ENCODE measurements around the gene DLGAP1. TPM values are rescaled to one million over a fixed set of nuclear protein-coding genes. Genes with fewer than 3 reads are reported as not detected.
"Not testable (repeated sequence)": the region's sequence is repeated elsewhere in the genome, so short reads cannot be mapped to it uniquely, and the experiment has no call there.

Gene DLGAP1
- total and polyA plus RNA-seq, 4 donors, result 0.54 to 11.8 (median 3.1) TPM

GRCh38 chr18:3479978-3480509, 975.1 kb downstream of the DLGAP1 start:
- no peak for ATAC-seq (ENCODE audit: insufficient read depth, low FRiP score)
- TF ChIP-seq, protein P1, sequence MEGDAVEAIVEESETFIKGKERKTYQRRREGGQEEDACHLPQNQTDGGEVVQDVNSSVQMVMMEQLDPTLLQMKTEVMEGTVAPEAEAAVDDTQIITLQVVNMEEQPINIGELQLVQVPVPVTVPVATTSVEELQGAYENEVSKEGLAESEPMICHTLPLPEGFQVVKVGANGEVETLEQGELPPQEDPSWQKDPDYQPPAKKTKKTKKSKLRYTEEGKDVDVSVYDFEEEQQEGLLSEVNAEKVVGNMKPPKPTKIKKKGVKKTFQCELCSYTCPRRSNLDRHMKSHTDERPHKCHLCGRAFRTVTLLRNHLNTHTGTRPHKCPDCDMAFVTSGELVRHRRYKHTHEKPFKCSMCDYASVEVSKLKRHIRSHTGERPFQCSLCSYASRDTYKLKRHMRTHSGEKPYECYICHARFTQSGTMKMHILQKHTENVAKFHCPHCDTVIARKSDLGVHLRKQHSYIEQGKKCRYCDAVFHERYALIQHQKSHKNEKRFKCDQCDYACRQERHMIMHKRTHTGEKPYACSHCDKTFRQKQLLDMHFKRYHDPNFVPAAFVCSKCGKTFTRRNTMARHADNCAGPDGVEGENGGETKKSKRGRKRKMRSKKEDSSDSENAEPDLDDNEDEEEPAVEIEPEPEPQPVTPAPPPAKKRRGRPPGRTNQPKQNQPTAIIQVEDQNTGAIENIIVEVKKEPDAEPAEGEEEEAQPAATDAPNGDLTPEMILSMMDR (IDR thresholded peaks at IDR 0.05; ENCODE audit: control extremely low read depth, extremely low read depth), result no peak
- WGBS, 2 donors, result 94 to 97% methylated on average over 5 of the region's 5 CpGs

DNA sequence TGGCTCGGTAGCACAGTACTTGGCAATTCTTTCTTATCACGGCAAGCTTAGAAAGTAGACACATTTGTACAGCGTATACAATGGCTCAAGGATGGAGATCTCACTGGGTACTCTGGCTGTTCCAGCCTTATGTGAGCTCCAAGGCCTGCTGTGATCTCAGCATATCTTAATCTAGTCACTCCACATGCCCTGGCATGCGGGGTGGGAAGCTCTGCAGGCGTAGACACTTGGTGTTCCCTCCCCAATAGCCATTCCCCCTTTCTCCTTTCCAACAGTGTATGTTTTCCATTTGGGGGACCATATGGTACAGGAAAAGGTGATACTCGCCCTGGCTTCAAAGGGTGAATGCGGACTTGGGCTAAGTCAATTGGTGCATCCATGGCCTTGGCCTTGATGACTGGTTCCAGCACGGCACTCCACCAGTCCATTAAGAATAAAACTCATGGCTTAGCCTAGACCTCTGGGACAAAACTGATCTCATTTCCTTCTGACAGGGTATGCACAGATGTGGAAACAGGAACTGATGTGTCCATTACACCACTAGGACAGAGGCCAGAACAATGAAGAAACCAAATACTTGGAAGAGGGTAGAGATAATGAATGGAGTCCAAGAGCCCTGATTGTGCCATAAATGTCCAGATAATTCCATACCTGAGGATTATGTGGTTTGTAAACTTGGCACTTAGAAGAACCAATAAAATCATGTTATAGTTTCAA, 976.7 kb downstream of the DLGAP1 start:
- TF ChIP-seq, protein P1 (IDR thresholded peaks at IDR 0.05; ENCODE audit: control extremely low read depth, extremely low read depth), result no peak
- H3K9ac ChIP-seq (ENCODE audit: insufficient read depth in 1 of 2, low read length in 2 of 2), result no peak overlapping the region
- WGBS, 2 donors, result 93 to 94% methylated on average over 8 of the region's 8 CpGs
- H3K4me3 ChIP-seq, result no peak overlapping the region
- ATAC-seq (ENCODE audit: insufficient read depth, low FRiP score), result no peak
- H3K36me3 ChIP-seq (ENCODE audit: control insufficient read depth in 4 of 4, insufficient read depth in 4 of 4, low read length in 4 of 4), result no peaks in the 10 kb centered on the region
- no peaks in the 10 kb centered on the region for H3K9me3 ChIP-seq (ENCODE audit: control insufficient read depth in 4 of 4, insufficient read depth in 3 of 4, low read length in 3 of 4)
- peaks cover 0 to 13% (median 0%) of the 10 kb centered on the region in 5 donors for H3K4me1 ChIP-seq (ENCODE audit: control insufficient read depth in 5 of 5, insufficient read depth in 5 of 5, low read length in 5 of 5)
- H3K27me3 ChIP-seq (ENCODE audit: control insufficient read depth in 3 of 3, insufficient read depth in 3 of 3, low read length in 2 of 3), result no peaks in the 10 kb centered on the region
- H3K27ac ChIP-seq (ENCODE audit: low read depth in 1 of 2, low read length in 1 of 2), result peak overlapping the region in 1 of 2 donors; percentile 56
- DNase-seq, result no peak

More at GRCh38 chr18:3479978-3480509, 975.1 kb downstream of the DLGAP1 start:
- H3K27me3 ChIP-seq (ENCODE audit: control insufficient read depth in 3 of 3, insufficient read depth in 3 of 3, low read length in 2 of 3), result no peaks in the 10 kb centered on the region
- no peak overlapping the region for H3K4me3 ChIP-seq
- no peak for DNase-seq
- no peak overlapping the region for H3K27ac ChIP-seq (ENCODE audit: low read depth in 1 of 2, low read length in 1 of 2)
- no peaks in the 10 kb centered on the region for H3K36me3 ChIP-seq (ENCODE audit: control insufficient read depth in 4 of 4, insufficient read depth in 4 of 4, low read length in 4 of 4)
- no peaks in the 10 kb centered on the region for H3K9me3 ChIP-seq (ENCODE audit: control insufficient read depth in 4 of 4, insufficient read depth in 3 of 4, low read length in 3 of 4)
- H3K4me1 ChIP-seq (ENCODE audit: control insufficient read depth in 5 of 5, insufficient read depth in 5 of 5, low read length in 5 of 5), result peaks cover 0 to 13% (median 0%) of the 10 kb centered on the region in 5 donors
- H3K9ac ChIP-seq (ENCODE audit: insufficient read depth in 1 of 2, low read length in 2 of 2), result no peak overlapping the region

DNA sequence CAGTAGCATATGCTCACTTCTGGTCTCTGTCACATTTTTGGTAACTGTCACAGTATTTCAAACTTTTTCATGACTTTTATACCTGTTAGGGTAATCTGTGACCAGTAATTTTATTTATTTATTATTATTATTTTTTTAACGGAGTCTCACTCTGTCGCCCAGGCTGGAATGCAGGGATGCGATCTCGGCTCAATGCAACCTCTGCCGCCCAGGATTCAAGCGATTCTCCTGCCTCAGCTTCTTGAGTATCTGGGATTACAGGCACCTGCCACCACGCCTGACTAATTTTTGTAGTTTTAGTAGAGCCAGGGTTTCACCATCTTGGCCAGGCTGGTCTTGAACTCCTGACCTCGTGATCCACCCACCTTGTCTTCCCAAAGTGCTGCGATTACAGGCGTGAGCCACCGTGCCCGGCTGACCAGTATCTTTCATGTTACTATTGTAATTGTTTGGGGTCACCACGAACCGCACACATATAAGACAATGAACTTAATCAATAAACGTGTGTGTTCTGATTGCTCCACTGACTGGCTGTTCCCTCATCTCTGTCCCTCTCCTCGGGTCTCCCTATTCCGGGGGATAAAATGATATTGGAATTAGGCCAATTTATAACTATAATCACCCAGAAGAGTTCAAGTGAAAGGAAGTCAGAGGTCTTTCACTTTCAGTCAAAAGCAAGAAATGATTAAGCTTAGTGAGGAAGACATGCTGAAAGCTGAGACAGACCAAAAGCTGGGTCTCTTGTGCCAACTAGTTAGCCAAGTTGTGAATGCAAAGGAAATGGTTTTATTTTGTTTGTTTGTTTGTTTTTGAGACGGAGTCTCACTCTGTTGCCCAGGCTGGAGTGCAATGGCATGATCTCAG, 982.2 kb downstream of the DLGAP1 start:
- Histone ChIP-seq H3K4me3 (no peak overlapping the region), H3K27me3 (ENCODE audit: control insufficient read depth in 3 of 3, insufficient read depth in 3 of 3, low read length in 2 of 3) (no peaks in the 10 kb centered on the region), H3K9me3 (ENCODE audit: control insufficient read depth in 4 of 4, insufficient read depth in 3 of 4, low read length in 3 of 4) (no peaks in the 10 kb centered on the region), H3K27ac (ENCODE audit: low read depth in 1 of 2, low read length in 1 of 2) (no peak overlapping the region), H3K36me3 (ENCODE audit: control insufficient read depth in 4 of 4, insufficient read depth in 4 of 4, low read length in 4 of 4) (no peaks in the 10 kb centered on the region), H3K9ac (ENCODE audit: insufficient read depth in 1 of 2, low read length in 2 of 2) (no peak overlapping the region), H3K4me1 (ENCODE audit: control insufficient read depth in 5 of 5, insufficient read depth in 5 of 5, low read length in 5 of 5) (no peaks in the 10 kb centered on the region)
- DNase-seq (no peak), ATAC-seq (ENCODE audit: insufficient read depth, low FRiP score) (no peak)
- TF ChIP-seq, protein P1 (IDR thresholded peaks at IDR 0.05; ENCODE audit: control extremely low read depth, extremely low read depth), result no peak
- 81 to 91% methylated on average over 18 of the region's 18 CpGs for WGBS, 2 donors

DNA sequence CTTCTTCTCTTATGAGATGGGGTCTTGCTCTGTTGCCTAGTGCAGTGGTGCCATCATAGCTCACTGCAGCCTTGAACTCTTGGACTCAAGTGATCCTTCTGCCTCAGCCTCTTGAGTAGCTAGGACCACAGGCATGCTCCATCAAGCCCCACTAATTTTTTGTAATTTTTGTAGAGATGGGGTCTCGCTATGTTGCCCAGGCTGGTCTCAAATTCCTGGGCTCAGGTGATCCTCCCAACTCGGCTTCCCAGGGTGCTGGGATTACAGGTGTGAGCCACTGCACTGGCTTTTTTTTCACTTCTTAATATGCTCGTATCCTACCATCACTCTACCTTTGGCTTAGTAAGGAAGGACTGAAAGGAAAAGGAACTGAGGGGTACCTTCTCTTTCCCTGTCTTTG, 983.0 kb downstream of the DLGAP1 start:
- 90 to 95% methylated on average over 3 of the region's 3 CpGs for WGBS, 2 donors
- H3K9ac ChIP-seq (ENCODE audit: insufficient read depth in 1 of 2, low read length in 2 of 2); ATAC-seq (ENCODE audit: insufficient read depth, low FRiP score); H3K9me3 ChIP-seq (ENCODE audit: control insufficient read depth in 4 of 4, insufficient read depth in 3 of 4, low read length in 3 of 4); H3K4me3 ChIP-seq; H3K27ac ChIP-seq (ENCODE audit: low read depth in 1 of 2, low read length in 1 of 2); H3K36me3 ChIP-seq (ENCODE audit: control insufficient read depth in 4 of 4, insufficient read depth in 4 of 4, low read length in 4 of 4); H3K4me1 ChIP-seq (ENCODE audit: control insufficient read depth in 5 of 5, insufficient read depth in 5 of 5, low read length in 5 of 5); DNase-seq; H3K27me3 ChIP-seq (ENCODE audit: control insufficient read depth in 3 of 3, insufficient read depth in 3 of 3, low read length in 2 of 3): not testable (repeated sequence)

Data from lung (tissue), 12 donors.